Fibroblast of mammary gland (primary cell): ENCODE data around the gene PEBP1.

Experiments
- DNase-seq: peaks from one replicate; pipeline ENCODE4 v3.0.0-alpha.2; 2010; ENCODE audit warnings: low read depth
- H3K4me3 ChIP-seq: 2 replicates; pipeline ENCODE4 v1.5.1; 2011; ENCODE audit warnings: low read depth, mild to moderate bottlenecking, low read length, moderate library complexity; ENCODE audit not compliant: control insufficient read depth
- TF ChIP-seq, protein P1 (sequence below): conservative IDR thresholded peaks from 2 replicates; pipeline ENCODE4 v1.5.1; 2011; ENCODE audit warnings: low read depth, low read length, inconsistent platforms; ENCODE audit not compliant: control insufficient read depth, insufficient read depth

PEBP1 gene

DNA sequence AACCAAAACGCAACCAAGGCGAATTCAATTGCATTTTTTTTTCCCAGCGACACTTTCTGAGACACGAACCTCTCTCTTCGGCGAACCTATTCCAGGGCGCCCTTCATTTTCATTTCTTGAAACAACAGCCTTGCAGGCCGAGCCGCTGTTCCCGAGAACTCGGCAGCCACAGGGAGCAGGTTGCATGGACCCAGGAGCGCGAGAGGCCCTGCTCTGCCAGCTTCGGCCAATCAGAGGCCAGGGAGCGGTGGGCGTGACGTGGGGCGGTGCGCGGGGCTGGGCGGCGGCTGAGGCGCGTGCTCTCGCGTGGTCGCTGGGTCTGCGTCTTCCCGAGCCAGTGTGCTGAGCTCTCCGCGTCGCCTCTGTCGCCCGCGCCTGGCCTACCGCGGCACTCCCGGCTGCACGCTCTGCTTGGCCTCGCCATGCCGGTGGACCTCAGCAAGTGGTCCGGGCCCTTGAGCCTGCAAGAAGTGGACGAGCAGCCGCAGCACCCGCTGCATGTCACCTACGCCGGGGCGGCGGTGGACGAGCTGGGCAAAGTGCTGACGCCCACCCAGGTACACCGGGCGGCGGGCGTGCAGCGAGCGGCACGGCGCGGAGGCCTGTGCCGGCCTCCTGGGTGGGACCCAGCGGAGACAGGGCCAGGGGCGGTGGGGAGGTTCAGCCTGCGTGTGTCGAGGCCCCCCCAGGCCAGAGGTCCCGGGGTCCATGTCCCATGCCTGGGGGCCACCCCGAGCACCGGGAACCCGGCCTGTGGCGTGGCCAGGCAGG is at the start of gene PEBP1:
TSS of gene PEBP1 (plus strand) at position 337 of the 771 bp plus-strand sequence. CDS start at position 423, 86 bp downstream.
- peak within 1 kb of the TSS; percentile 78 for H3K4me3 ChIP-seq
- peak; percentile 81 for DNase-seq
- TF ChIP-seq, protein P1, sequence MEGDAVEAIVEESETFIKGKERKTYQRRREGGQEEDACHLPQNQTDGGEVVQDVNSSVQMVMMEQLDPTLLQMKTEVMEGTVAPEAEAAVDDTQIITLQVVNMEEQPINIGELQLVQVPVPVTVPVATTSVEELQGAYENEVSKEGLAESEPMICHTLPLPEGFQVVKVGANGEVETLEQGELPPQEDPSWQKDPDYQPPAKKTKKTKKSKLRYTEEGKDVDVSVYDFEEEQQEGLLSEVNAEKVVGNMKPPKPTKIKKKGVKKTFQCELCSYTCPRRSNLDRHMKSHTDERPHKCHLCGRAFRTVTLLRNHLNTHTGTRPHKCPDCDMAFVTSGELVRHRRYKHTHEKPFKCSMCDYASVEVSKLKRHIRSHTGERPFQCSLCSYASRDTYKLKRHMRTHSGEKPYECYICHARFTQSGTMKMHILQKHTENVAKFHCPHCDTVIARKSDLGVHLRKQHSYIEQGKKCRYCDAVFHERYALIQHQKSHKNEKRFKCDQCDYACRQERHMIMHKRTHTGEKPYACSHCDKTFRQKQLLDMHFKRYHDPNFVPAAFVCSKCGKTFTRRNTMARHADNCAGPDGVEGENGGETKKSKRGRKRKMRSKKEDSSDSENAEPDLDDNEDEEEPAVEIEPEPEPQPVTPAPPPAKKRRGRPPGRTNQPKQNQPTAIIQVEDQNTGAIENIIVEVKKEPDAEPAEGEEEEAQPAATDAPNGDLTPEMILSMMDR, result no peak

DNA sequence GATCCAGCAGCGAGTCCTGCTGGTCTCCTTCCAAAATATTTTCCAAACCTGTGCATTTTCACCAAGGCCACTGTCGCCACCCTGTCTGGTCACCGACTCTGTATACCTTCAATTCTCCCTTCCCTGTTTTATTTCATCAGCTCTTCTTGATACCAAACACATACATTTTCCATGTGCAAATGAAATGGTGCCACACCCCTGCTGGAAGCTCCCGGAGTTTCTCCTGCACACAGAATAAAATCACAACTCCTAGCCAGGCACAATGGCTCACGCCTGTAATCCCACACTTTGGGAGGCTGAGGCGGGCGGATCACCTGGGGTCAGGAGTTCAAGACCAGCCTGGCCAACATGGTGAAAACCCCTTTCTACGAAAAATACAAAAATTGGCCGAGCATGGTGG is 46.1 kb upstream of the PEBP1 start:
- TF ChIP-seq, protein P1, result no peak

DNA sequence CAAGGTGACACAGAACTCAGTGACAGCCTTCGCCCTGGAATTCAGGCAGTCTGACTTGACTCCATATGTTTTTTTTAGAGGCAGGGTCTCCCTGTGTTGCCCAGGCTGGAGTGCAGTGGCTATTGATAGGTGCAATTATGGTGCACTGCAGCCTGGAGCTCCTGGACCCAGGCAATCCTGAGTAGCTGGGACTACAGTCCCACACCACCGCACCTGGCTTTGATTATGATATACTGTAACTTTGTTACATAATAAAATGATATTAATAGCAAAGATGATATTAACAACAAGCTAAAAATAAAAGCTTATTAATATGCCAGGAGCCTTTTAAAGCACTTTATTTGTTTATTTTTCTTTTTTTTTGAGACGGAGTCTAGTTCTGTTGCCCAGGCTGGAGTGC is 41.9 kb upstream of the PEBP1 start:
- no peak overlapping the region for H3K4me3 ChIP-seq
- DNase-seq, result no peak
- TF ChIP-seq, protein P1, result no peak

More for the DNA sequence above, 46.1 kb upstream of the PEBP1 start:
- H3K4me3 ChIP-seq, result no peak overlapping the region
- no peak for DNase-seq

DNA sequence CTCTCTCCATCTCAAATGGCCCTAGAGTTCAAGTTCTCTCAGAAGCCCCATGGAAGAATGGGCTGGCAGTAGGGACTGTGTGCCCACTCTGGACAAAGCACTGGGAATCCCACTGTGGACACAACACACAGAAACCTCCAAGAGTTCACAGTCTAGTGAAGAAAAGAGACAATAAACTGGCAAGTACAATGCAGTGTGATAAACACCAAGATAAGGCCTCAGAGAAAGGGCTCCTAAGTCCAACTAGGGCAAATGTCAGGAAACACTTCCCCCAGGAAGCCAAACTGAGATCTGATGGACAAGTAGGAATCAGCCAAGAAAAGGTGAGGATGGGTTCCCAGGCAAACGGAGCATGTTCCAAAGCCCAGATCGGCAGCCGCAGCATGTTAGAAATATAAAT is 37.5 kb upstream of the PEBP1 start:
- H3K4me3 ChIP-seq, result no peak overlapping the region
- TF ChIP-seq, protein P1, result no peak
- no peak for DNase-seq

DNA sequence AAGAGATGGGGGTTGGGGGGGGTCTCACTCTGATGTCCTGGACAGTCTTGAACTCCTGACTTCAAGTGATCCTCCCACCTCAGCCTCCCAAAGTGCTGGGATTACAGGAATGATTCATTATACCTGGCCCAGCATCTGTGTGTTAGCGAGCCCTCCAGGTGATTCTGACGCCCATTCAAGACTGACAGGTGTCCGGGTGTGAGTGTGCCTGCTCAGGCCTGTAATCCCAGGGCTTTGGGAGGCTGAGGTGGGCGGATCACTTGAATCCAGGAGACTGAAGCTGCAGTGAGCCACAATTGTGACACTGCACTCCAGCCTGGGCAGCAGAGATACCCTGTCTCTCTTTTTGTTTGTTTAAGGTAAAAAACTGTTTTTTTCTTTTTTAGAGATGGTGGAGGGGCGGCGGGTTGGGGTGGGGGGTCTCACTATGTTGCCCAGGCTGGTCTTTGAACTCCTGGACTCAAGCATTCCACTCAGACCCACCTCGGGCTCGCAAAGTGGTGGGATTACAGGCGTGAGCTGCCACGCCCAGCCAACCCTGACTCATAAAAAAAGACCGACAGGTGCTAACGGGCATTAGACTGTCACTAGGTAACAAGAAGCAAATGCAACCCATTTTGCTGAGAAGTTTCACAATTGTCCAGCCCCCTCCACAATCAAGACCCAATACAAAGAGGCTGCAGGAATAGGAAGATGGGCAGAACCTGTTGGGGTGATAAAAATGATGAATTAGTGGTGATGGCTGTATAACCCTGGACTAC is 36.8 kb upstream of the PEBP1 start:
- DNase-seq, result no peak
- H3K4me3 ChIP-seq, result no peak overlapping the region
- TF ChIP-seq, protein P1, result no peak

DNA sequence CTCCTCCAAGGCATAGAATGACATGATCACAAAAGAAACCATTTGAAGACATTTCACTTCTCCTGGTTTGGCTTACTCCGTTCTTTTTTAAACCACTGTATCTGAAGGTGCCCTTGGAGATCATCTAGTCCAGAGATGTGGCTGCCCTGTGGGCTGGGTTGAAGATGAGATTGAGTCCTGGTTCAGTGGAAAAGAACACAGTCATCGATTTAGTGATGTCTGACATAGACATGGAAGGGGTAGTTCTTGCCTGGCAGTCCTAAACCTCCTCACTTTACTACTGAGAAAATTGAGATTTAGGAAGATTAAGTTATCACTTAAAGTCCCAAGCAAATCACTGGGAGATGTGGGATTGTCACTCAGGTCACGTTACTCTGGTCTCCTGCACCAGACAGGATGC is 34.9 kb upstream of the PEBP1 start:
- TF ChIP-seq, protein P1, result no peak
- H3K4me3 ChIP-seq, result no peak overlapping the region
- no peak for DNase-seq
